GM18519 (cell line): Measurements from ENCODE around the gene COX14.
A peak's percentile ranks its signal among the peaks of the same experiment; 100 is the strongest.

Experiments used
- ATAC-seq: cut with Tn5 transposase; IDR thresholded peaks from one replicate; pipeline ENCODE4 v1.9.1; 2021; ENCODE audit warnings: mild to moderate bottlenecking, moderate library complexity; ENCODE audit not compliant: unreplicated experiment, low FRiP score

COX14 gene

DNA sequence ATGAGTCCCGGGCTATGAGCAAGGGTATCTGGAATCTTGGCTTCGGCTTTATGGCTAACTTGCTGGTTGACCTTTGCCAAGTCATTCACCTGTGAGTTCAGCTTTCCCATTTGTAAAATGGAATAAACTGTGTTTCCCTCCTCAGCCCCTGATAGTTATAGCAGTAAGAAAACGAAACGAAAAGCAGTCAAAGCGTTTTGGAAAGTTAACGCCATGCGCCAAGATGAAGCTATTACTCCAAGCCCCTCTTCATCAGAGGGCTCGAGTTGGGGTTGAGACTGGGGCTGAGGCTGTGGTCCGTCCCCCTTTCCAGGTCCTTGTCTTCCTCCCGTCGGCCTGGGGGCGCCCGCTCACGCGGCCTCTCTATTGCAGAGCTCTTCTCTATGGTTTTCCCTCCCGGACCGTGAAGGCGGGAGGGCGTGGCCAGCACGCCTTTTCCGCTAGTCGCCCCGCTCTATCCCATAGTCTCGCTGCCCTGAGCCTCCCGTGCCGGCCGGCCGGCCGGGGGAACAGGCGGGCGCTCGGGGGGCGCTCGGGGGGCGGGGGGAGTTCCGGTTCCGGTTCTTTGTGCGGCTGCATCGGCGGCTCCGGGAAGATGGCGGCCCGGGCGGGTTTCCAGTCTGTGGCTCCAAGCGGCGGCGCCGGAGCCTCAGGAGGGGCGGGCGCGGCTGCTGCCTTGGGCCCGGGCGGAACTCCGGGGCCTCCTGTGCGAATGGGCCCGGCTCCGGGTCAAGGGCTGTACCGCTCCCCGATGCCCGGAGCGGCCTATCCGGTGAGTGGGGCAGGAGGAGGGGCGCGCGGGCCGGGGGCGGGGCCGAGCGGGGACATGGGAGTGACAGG, 27.0 kb upstream of the COX14 start, which contains the start of gene SMARCD1:
TSS of gene SMARCD1 (plus strand) at position 568 of the 840 bp plus-strand sequence. CDS start at position 596, 28 bp downstream.
- ATAC-seq: peak; percentile 65

DNA sequence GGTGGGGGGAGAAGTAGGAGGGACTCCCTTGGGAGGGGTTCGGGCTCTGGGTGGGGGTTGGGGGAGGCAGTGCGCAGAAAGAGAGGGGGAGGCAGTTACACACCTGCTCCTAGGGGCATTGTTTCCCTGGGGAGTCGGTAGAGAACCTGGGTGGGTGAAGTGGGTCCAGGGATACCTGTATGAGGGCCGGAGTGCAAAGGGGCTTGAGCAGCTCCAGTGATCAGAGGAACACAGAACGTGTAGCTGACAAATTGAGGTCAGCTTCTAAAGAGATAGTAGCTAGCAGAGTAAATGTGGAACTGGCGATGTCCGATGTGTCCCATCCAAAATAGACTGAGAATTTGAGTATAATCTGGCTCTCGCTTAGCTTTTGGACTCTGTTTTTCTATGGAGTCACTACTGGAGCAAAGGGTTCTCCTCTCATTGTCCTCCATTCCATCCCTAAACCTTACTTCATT, 26.4 kb upstream of the COX14 start:
- ATAC-seq: no peak

DNA sequence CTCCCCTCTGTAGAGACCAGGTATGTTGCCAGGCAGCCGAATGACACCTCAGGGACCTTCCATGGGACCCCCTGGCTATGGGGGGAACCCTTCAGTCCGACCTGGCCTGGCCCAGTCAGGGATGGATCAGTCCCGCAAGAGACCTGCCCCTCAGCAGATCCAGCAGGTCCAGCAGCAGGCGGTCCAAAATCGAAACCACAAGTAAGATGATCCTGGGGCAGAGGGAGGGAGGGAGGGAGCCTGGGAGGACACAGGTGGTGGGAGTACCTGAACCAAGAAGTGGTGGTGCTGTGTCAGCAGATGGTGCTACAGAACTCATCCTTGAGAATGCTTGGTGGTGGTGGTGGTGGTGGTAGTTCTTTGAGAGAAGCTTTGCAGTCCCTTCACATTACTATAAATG, 25.9 kb upstream of the COX14 start:
- ATAC-seq: no peak

DNA sequence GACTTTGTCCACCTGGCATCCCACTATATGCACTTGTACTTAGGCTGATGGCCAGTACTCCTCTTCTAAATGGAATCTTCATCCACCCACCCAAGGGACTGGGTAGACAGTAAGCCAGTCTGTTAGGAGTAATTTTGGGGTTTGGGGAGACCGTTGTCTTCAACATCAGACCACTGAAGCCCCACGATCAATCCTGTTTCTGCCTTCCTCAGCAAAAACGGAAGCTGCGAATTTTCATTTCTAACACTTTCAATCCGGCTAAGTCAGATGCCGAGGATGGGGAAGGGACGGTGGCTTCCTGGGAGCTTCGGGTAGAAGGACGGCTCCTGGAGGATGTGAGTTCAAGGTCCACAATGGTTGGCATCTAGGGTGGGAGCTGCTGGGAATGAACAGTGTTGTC, 24.9 kb upstream of the COX14 start:
- no peak for ATAC-seq

DNA sequence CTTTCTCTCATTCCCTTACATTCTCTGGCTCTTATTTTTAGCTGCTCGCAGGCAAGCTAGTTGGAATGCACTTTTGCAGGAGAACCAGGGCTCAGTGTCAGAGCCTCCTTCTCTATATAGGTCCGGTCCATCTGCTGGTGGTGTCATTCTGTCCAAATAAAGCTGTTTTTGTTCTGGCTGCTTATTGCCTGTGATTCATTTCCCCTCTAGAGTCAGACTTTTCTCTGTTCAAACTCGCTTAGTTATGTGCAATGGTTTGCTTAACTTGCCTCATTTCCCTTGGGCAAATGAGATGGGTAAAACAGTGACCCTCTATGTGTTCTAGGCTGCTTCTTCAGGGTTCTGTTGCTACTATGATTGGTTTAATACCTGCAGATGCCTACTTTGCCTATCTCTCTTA, 24.0 kb upstream of the COX14 start:
- no peak for ATAC-seq

DNA sequence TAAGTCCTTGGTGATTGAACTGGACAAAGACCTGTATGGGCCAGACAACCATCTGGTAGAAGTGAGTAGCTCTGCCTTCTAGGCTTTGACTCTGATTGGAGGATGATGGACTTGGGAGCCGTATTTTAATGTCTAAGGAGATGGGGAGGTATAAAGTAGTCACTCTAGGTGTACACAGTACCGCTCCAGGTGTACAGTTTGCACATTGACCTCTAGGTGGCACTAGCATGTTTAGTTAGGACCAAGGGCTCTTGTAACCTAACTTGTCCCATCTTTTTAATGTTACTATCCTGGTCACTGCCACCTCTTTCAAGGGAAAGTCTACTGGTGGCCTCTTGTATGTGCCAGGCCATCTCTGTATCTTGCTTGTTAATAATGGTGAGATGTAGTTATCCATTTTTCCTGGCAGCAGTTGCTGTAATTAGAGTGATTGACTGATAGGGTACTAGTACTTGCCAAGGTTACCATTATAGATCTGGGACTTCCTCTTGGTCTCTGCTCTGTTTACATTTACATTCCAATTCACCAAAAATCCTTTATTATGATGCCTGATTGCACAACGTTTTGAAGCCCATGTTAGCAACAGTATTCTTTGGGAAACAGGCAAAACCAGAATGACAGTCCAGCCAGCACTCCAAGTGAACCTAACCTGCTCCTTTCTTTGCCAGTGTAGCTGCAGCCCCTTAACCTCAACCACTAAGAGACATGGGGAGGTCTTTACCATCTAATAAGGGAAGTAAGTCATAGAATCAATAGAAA, 23.3 kb upstream of the COX14 start:
- ATAC-seq: no peak

DNA sequence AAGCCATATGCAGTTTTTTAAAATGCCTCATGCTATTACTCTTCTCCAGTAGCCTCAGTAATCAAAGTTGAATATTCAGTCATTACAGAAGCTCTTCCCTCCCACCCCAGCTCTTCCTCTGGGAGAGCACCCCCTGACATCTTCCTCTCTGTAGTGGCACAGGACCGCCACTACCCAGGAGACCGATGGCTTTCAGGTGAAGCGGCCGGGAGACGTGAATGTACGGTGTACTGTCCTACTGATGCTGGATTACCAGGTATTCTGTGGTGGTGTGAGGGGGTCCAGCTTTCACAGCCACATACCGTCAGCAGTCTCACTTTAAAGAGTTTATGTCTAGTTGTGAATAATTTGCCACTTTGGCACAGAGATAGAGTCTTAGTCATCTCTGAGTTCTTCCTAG, 22.3 kb upstream of the COX14 start:
- no peak for ATAC-seq

DNA sequence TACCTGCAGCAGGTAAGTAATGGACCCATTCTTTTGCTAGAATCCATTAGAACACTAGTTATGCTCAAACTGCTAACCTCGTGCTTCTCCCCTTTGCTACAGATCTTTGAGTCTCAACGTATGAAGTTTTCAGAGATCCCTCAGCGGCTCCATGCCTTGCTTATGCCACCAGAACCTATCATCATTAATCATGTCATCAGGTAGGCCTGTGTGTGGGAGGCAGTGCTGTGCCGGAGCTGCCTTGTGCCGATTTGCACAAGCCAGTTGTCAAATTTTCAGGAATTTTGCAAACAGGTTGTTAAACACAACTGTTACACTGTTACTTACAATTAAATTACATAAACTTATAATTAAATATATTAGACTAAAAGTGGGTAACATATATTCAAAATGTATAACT, 21.6 kb upstream of the COX14 start:
- no peak for ATAC-seq

DNA sequence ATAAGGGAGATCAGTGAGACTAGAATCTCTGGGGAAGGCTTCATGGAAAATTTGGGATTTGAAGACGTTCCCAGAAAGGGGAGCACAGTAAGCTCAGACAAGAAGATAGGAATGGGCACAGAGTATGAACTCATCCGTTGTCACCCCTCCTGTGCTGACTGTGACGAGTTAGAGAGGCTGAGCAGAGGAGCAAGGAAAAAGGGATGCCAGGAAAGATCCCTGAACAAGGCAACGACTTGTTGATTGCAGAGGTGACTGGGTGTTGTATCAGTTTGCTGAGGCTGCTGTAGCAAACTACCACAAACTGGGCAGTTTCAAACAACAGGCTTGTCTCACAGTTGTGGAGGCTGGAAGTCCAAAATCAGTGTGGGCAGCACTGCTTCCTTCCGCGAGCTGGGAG, 14.1 kb upstream of the COX14 start:
- no peak for ATAC-seq

DNA sequence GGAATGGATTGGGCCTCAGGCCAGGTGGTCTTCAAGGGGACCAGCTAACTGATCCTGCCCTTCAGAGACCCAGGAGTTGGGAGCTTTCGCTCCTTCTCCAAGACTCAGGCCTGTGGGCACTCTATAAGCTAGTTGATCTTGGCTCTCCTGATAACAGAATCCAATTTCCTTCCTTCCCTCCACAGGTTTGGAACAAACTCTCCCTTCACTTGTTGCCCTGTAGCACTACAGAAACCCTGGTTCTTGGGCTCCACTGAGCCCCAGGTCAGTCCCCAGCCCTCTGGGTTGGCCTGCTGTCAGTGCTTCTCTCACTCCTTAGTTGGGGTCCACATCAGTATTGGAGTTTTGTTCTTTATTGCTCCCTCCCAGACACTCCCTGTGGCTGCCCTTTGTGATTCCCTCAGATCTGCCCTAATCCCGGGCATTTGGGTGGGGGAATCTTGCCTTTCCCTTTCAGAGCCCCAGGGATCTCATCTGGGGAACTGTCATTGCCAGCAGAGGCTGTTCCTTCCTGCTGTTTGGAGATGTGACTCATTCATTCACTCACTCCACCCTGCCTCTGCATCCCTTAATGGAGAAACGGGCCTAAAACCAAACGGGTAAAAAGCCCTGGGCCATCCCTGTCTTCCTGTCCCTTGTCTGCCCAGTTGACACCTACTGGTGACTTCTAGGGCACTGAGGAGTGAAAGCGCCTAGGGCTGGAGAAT, 12.6 kb upstream of the COX14 start:
- ATAC-seq: no peak

DNA sequence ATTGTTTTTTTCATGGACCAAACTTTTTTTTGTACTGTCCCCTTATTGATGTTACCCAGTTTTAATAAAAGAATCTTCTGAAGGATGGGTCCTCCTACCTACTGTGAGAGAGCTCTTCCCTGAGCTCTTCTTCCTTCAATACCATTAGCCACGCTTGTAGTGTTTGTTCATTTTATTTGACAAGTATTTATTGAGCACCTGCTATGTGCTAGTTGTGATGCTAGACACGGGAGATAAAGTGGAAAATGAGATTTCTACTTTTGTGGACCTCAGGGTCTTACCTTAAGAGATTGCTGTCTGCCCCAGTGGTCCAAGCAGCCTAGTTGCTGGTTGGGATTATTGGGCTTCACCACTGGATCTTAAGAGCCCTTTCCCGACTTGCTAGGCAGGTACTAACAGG, 11.5 kb upstream of the COX14 start:
- ATAC-seq: no peak

DNA sequence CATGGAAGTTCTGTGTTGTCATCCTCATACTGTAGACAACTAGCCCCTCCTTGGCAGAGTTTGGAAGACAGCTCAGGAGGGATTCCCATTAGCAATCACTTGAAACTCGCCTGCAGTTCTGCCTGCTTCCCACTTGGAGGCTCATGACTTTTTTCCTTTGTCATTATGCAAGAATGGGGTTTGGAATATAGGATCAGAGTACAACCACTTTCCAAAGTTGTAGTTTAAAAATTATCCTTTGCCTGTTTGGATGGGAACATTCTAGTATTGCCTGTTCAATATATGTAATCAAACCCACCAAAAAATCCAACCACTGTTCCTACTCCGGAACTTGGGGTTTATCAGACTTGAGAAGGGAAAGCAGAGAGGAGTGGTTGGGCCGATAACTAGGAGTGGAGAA, 10.4 kb upstream of the COX14 start:
- no peak for ATAC-seq

DNA sequence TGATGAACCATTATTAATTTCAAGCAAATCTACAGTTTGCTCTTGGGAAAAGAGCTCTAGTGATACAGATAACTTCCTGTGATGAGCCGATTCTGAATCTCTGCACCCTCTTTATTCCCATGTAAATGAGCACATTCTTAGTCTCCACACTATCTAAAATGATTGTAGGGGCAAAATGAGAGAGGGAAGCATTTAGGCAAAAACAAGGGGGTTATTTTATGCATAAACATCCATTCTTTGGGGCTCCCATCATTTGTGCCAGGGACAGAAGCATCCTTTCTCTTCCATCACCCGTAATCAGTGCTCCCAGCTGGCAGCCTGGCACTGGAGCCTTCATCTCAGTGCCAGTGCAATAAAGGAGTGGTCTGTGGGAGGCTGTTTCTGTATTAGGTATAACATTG, 9.9 kb upstream of the COX14 start:
- no peak for ATAC-seq

DNA sequence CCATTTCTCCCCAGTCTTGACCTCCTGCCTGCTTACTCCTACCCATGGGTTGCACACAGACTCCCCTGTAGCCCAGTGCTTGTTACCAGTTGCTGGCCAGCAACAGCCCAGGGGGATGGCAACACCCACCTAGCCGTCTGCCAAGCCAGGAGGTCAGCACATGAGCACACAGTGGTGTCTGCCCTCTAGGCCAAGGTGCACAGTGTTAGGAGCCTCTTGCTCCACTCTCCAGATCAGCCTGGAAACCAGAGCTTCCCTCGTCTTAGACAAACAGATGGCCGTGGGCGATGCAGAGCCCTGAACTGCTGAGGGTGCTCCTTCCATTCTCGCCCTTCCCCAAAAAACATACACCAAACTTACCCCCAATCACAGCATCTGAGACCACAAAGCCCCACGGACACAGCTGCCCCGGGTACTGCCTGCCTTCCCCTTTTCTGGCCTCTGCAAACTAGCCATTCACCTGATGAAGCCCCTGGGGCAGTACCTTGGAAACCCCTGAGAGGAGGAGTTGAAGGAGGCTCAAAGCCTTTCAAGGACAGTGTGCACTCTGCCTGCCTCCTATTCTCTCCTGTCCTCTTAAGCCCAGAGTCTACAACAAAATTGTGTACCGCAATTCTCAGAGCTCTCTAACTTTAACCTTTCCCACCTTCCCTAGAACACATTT, 9.3 kb upstream of the COX14 start:
- ATAC-seq: no peak

DNA sequence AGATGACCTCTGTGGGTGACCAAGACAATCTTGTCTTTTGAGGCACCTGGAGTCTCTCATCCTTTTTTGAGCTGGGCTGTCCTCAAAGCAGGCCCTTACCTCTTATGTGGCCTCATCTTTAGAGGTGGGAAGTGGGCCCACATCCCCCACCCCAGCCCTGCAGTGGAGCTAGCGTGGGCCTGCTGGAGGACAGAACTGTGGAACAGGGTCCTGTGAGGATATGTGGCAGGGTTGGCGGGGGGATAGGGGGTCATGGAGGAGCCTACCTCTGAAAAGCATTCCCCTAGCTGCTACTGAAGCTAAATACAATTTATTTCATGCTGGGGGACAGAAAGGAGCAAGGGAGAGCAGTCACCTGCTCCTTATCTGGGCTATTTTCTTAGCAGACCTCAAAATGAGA, 8.7 kb upstream of the COX14 start:
- no peak for ATAC-seq

DNA sequence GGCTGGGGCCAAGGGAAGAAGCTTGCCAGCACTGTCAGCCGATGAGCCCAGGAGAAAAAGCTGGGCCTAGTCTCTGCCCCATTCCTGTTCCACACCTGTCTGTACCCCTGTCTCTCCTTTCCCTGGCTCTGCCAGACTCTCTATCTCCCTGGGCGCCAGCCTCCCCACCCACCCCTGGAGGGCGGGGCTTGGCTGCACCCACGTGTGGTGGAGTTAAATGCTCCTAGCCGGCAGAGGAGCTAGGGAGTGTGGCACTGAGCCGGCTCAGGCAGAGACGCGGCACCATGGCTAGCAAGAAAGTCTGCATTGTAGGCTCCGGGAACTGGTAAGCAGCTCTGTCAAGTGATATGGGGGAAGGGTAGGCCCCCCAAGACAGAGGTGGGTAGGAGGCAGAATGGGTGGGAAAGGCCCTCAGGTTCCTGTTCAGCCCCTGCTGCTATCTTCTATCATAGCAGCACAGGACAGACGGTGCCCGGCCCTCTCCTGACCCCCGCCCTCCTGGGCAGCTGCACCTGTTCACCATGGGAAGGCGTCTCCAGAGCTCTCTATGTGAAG, 8.2 kb upstream of the COX14 start, which contains the start of gene GPD1:
TSS of gene GPD1 (plus strand) at position 242 of the 555 bp plus-strand sequence. CDS start at position 285, 43 bp downstream.
- ATAC-seq: no peak

DNA sequence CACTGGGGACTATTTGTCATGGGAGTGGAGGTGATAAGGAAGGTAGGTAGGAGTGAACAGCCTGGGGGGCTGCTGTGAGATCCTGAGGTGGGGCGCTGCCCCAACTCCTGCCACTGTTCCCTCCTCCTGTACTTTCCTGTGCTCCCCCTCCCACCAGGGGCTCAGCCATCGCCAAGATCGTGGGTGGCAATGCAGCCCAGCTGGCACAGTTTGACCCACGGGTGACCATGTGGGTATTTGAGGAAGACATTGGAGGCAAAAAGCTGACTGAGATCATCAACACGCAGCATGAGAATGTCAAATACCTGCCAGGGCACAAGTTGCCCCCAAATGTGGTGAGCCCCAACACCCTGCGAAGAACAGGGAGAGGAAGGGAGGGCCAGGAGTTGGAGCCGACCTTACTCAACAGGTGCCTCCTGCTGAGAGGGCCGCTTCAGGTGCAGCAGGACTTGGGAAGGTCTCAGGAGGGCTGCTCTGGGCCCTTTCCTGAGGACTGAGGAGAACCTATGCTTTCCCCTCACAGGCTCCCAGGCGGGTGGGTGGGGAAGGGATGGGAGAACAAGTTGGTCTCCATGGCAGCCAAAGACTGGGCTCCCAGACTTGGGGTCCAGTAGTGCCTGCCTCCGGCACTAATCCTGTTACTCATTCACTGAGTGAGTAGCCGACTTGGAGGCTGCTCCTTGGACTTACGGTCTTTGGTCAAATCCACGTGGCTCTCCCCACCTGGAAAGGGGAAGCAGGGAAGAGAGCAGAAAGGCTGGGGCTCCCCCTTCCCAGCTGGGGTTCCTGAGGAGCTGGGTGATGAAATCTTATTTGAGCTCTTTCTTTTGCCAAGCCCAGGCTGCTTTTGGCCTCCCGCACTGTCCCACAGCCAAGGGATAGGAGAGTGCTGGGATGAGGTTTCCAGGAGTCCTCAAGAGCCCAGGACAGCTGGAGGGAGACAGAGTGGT, 7.3 kb upstream of the COX14 start:
- ATAC-seq: no peak

DNA sequence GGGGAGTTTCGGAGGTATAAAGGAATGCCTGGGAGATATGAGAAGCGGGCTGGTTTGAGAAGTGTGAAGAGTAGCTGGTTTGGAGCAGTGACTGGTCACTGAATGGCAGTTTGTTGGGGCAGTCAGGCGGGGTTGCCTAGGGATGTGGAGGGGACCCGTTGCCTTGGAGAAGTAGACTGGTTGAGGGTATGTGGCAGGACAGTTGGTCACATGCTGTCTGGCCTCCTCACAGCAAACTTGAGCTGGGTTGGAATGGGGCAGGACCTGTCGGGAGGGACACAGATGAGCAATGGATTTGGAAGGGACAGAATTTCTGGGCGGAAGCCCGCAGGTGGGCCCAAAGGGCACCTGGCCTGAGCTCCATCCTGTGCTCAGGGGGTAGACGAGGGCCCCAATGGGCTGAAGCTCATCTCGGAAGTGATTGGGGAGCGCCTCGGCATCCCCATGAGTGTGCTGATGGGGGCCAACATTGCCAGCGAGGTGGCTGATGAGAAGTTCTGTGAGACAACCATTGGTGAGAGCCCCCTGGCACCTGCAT, 6.1 kb upstream of the COX14 start:
- no peak for ATAC-seq

DNA sequence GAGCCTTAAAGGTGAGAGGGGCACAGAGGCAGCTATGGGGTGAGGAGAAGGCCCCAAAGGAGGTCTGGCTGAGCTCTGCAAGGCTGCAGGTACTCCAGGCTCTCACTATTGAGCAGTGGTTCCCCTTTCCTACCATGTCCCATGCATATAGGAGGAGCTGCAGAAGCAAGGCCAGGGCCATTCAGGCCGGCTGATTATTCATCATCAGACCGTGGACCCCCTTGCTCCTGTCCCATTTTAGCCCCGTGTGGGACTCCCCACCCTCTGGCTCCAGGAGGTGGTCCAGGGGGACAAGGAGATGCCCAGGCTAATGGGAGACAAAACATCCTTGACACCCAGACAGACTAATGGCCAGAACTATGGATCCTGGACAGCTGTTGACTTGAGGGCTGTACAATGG, 5.1 kb upstream of the COX14 start:
- no peak for ATAC-seq
